ENCODE data around the gene TRPM4.

GRCh38 chr19:49256691-49257090 lies 99.1 kb downstream of the TRPM4 start:
- no peak for TF ChIP-seq MAX (IDR thresholded peaks at IDR 0.05)
- no peak for TF ChIP-seq RAD21 (IDR thresholded peaks at IDR 0.05; ENCODE audit: low read depth)
- no peak for TF ChIP-seq CEBPB (IDR thresholded peaks at IDR 0.05)
- TF ChIP-seq TAF1 (IDR thresholded peaks at IDR 0.05; ENCODE audit: low read depth) = no peak
- no peak for TF ChIP-seq REST (IDR thresholded peaks at IDR 0.05; ENCODE audit: low read depth)
- TF ChIP-seq TEAD4 (IDR thresholded peaks at IDR 0.05) = no peak
- no peak for TF ChIP-seq FOXM1 (IDR thresholded peaks at IDR 0.05; ENCODE audit: borderline replicate concordance, low read depth)
- no peak for TF ChIP-seq EP300 (IDR thresholded peaks at IDR 0.05; ENCODE audit: borderline replicate concordance)
- TF ChIP-seq ZBTB7A (IDR thresholded peaks at IDR 0.05; ENCODE audit: low read depth) = no peak
- no peak for TF ChIP-seq CREB1 (IDR thresholded peaks at IDR 0.05; ENCODE audit: low read depth)
- no peak for TF ChIP-seq YY1 (IDR thresholded peaks at IDR 0.05; ENCODE audit: low read depth)
- TF ChIP-seq EGR1 (IDR thresholded peaks at IDR 0.05) = no peak
